Liver (tissue), 9 donors: Measurements from ENCODE around the gene MTG1. TPM values are rescaled to one million over a fixed set of nuclear protein-coding genes. Genes with fewer than 3 reads are reported as not detected.

Experiments
- DNase-seq: peaks from one replicate; pipeline ENCODE4 v3.0.0-alpha.2; 2017; ENCODE audit warnings: low spot score
- H3K27ac ChIP-seq, 2 donors: one replicate each; pipeline ENCODE4 v1.7.0; 2013; ENCODE audit warnings: inconsistent platforms in 2 of 2, low read length in 2 of 2, control low read depth in 1 of 2, low read depth in 1 of 2, mild to moderate bottlenecking in 1 of 2
- H3K27me3 ChIP-seq, 4 donors: one replicate each; pipeline versions ENCODE4 v1.6.1 to v1.7.0; 2013; ENCODE audit warnings: low read length in 3 of 4, inconsistent platforms in 1 of 4, mild to moderate bottlenecking in 1 of 4, moderate library complexity in 1 of 4; ENCODE audit not compliant: control insufficient read depth in 4 of 4, insufficient read depth in 4 of 4
- H3K36me3 ChIP-seq, 4 donors: one replicate each; pipeline versions ENCODE4 v1.6.1 to v1.7.0; 2013; ENCODE audit warnings: low read length in 3 of 4, mild to moderate bottlenecking in 3 of 4, low read depth in 1 of 4, moderate library complexity in 1 of 4; ENCODE audit not compliant: control insufficient read depth in 4 of 4, insufficient read depth in 3 of 4
- H3K4me1 ChIP-seq, 4 donors: one replicate each; pipeline versions ENCODE4 v1.6.1 to v1.7.0; 2013; ENCODE audit warnings: low read length in 3 of 4, mild to moderate bottlenecking in 3 of 4, moderate library complexity in 1 of 4; ENCODE audit not compliant: control insufficient read depth in 4 of 4, insufficient read depth in 4 of 4
- H3K4me3 ChIP-seq, 3 donors: one replicate each; pipeline versions ENCODE4 v1.6.1 to v1.7.0; 2013; ENCODE audit warnings: low read length in 3 of 3, control low read depth in 1 of 3, low read depth in 1 of 3, mild to moderate bottlenecking in 1 of 3
- H3K9ac ChIP-seq, 2 donors: one replicate each; pipeline ENCODE4 v1.7.0; 2013; ENCODE audit warnings: low read length in 2 of 2, mild to moderate bottlenecking in 2 of 2, moderate library complexity in 2 of 2, control low read depth in 1 of 2, low read depth in 1 of 2
- H3K9me3 ChIP-seq, 4 donors: one replicate each; pipeline versions ENCODE4 v1.6.1 to v1.7.0; 2013; ENCODE audit warnings: low read length in 3 of 4; ENCODE audit not compliant: control insufficient read depth in 4 of 4
- FOXA1 ChIP-seq: IDR thresholded peaks from 2 replicates; pipeline ENCODE4 v1.6.1; 2016; ENCODE audit warnings: antibody characterized with exemption
- FOXA2 ChIP-seq: IDR thresholded peaks from 2 replicates; pipeline ENCODE4 v1.6.1; 2016; ENCODE audit warnings: antibody characterized with exemption
- GABPA ChIP-seq, 2 donors: IDR thresholded peaks in 1 of 2; conservative IDR thresholded peaks in 1 of 2; 2 replicates each; pipeline ENCODE4 v1.6.1; 2016; ENCODE audit warnings: antibody characterized with exemption in 2 of 2, mild to moderate bottlenecking in 1 of 2, moderate library complexity in 1 of 2
- HNF4A ChIP-seq, 2 donors: conservative IDR thresholded peaks; 2 replicates each; pipeline ENCODE4 v1.6.1; 2016; ENCODE audit warnings: antibody characterized with exemption in 2 of 2, mild to moderate bottlenecking in 2 of 2
- HNF4G ChIP-seq: IDR thresholded peaks from 2 replicates; pipeline ENCODE4 v1.6.1; 2016; ENCODE audit warnings: antibody characterized with exemption
- MAX ChIP-seq: IDR thresholded peaks from 2 replicates; pipeline ENCODE4 v1.6.1; 2016; ENCODE audit warnings: antibody characterized with exemption
- NR2F2 ChIP-seq: IDR thresholded peaks from 2 replicates; pipeline ENCODE4 v1.6.1; 2016; ENCODE audit warnings: antibody characterized with exemption
- RAD21 ChIP-seq, 2 donors: IDR thresholded peaks; 2 replicates each; pipeline ENCODE4 v1.6.1; 2016; ENCODE audit warnings: antibody characterized with exemption in 2 of 2, mild to moderate bottlenecking in 2 of 2
- RXRA ChIP-seq, 2 donors: IDR thresholded peaks; 2 replicates each; pipeline ENCODE4 v1.6.1; 2017 to 2018; ENCODE audit warnings: antibody characterized with exemption in 2 of 2, mild to moderate bottlenecking in 1 of 2
- SP1 ChIP-seq: IDR thresholded peaks from 2 replicates; pipeline ENCODE4 v1.6.1; 2018; ENCODE audit warnings: antibody characterized with exemption, mild to moderate bottlenecking
- TAF1 ChIP-seq: conservative IDR thresholded peaks from 2 replicates; pipeline ENCODE4 v1.6.1; 2016; ENCODE audit warnings: antibody characterized with exemption, mild to moderate bottlenecking
- YY1 ChIP-seq: IDR thresholded peaks from 2 replicates; pipeline ENCODE4 v1.6.1; 2016; ENCODE audit warnings: antibody characterized with exemption, mild to moderate bottlenecking
- ZBTB33 ChIP-seq: IDR thresholded peaks from 2 replicates; pipeline ENCODE4 v1.6.1; 2016; ENCODE audit warnings: antibody characterized with exemption
- WGBS: extraction: QIAGEN DNeasy Blood & Tissue Kit; methylation state at CpG from one replicate; pipeline ENCODE4 v1.1.7; 2013; 5-methylcytosine and 5-hydroxymethylcytosine counted together
- polyA plus RNA-seq, 2 donors: library from polyadenylated mRNA; stranded (reverse) in 1 of 2; unstranded in 1 of 2; fragments of 200-250 nt in 1 of 2; fragments of >200 nt in 1 of 2; fragmentation: Nextera tagmentation in 1 of 2; extraction: Ambion mirVana in 1 of 2; gene quantifications; one replicate each; pipeline versions ENCODE4 v1.2.1 to v1.2.3, GENCODE V29; 2013 to 2015
- total RNA-seq, 2 donors: library from RNA; depleted of rRNA; stranded (reverse); fragments of >200 nt; gene quantifications; one replicate each; pipeline ENCODE4 v1.2.3, GENCODE V29; 2014
- donor health status: healthy.
- donor health status: healthy.
- donor health status: healthy.
- donor health status: healthy.
- donor health status: healthy.

The MTG1 gene
- total and polyA plus RNA-seq, 4 donors, result 19.4 to 70.6 (median 38.2) TPM

- no peak overlapping the region for H3K4me3 ChIP-seq
- no peak for DNase-seq
- no peaks in the 10 kb centered on the region for H3K9me3 ChIP-seq
- WGBS, result 88% methylated on average over 10 of the region's 10 CpGs
- TF ChIP-seq FOXA1 (no peak), ZBTB33 (no peak), GABPA (IDR thresholded peaks at IDR 0.05 in 1 of 2, conservative IDR thresholded peaks at IDR 0.05 in 1 of 2) (no peak), HNF4A (conservative IDR thresholded peaks at IDR 0.05) (peak; percentile 23 to 70)
- no peak overlapping the region for H3K9ac ChIP-seq
- no peaks in the 10 kb centered on the region for H3K27me3 ChIP-seq
- H3K27ac ChIP-seq, result no peak overlapping the region
- H3K36me3 ChIP-seq, result no peaks in the 10 kb centered on the region
- peaks cover 0 to 7% (median 0%) of the 10 kb centered on the region in 4 donors for H3K4me1 ChIP-seq
These were observed 68.8 kb downstream of the MTG1 start for GRCh38 chr10:133462512-133463305.

GRCh38 chr10:133464582-133465031 is 70.7 kb downstream of the MTG1 start:
- WGBS, result 94% methylated on average over 12 of the region's 12 CpGs
- no peaks in the 10 kb centered on the region for H3K27me3 ChIP-seq
- no peak for TF ChIP-seq GABPA (IDR thresholded peaks at IDR 0.05 in 1 of 2, conservative IDR thresholded peaks at IDR 0.05 in 1 of 2)
- no peak for TF ChIP-seq RAD21 (IDR thresholded peaks at IDR 0.05)
- no peak for TF ChIP-seq TAF1
- no peak overlapping the region for H3K9ac ChIP-seq
- no peak overlapping the region for H3K4me3 ChIP-seq
- no peak overlapping the region for H3K27ac ChIP-seq
- no peak for DNase-seq
- peaks cover 0 to 7% (median 0%) of the 10 kb centered on the region in 4 donors for H3K4me1 ChIP-seq
- H3K36me3 ChIP-seq, result no peaks in the 10 kb centered on the region
- H3K9me3 ChIP-seq, result peaks cover 0 to 2% (median 0%) of the 10 kb centered on the region in 4 donors

GRCh38 chr10:133465191-133465949 is 71.4 kb downstream of the MTG1 start:
- no peaks in the 10 kb centered on the region for H3K36me3 ChIP-seq
- peaks cover 0 to 7% (median 0%) of the 10 kb centered on the region in 4 donors for H3K4me1 ChIP-seq
- 41% methylated on average over 55 of the region's 55 CpGs for WGBS
- no peak overlapping the region for H3K9ac ChIP-seq
- no peak overlapping the region for H3K4me3 ChIP-seq
- H3K27me3 ChIP-seq, result no peaks in the 10 kb centered on the region
- H3K9me3 ChIP-seq, result peaks cover 0 to 2% (median 0%) of the 10 kb centered on the region in 4 donors
- H3K27ac ChIP-seq, result no peak overlapping the region
- DNase-seq, result no peak
- no peak for TF ChIP-seq SP1
- TF ChIP-seq YY1, result no peak
- TF ChIP-seq FOXA2, result no peak
- TF ChIP-seq MAX, result no peak
- TF ChIP-seq HNF4A (conservative IDR thresholded peaks at IDR 0.05), result no peak
- no peak for TF ChIP-seq RXRA (IDR thresholded peaks at IDR 0.05)
- no peak for TF ChIP-seq NR2F2
- TF ChIP-seq HNF4G, result no peak
- no peak for TF ChIP-seq FOXA1
- TF ChIP-seq GABPA (IDR thresholded peaks at IDR 0.05 in 1 of 2, conservative IDR thresholded peaks at IDR 0.05 in 1 of 2), result no peak
